Measurements from ENCODE around the gene IL1RAPL1.

Gene IL1RAPL1

DNA sequence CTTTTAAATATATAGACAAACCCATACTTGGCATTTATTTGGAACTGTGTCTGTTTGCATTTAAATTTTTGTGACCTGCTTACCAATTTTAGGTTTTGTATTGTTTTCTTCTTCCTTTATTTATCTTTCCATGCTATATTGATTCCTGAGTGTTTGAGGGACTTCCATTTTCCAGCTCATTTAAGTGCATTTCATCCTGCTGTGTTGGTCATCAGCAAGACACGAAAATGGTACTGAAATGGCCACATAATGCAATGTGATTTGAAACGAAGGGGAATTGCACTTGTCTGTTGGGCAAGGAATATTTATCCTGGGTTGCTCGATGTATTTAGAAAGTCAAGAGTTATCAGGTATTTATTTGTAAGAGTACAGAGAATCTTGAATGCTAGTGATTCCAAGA is 1103.8 kb downstream of the IL1RAPL1 start:
- in situ Hi-C loops (cut with HindIII; ENCODE audit: low pct_ligation_motif_present, low sequenced_read_pairs): no loop called here
- H3K4me3 ChIP-seq (ENCODE audit: low read depth, low read length): no peak overlapping the region
- no peaks in the 10 kb centered on the region for H3K36me3 ChIP-seq (replicated peaks)
- no peak overlapping the region for H3K27ac ChIP-seq
- no peaks in the 10 kb centered on the region for H3K27me3 ChIP-seq (replicated peaks)
- DNase-seq: no peak
- TF ChIP-seq, protein P1, sequence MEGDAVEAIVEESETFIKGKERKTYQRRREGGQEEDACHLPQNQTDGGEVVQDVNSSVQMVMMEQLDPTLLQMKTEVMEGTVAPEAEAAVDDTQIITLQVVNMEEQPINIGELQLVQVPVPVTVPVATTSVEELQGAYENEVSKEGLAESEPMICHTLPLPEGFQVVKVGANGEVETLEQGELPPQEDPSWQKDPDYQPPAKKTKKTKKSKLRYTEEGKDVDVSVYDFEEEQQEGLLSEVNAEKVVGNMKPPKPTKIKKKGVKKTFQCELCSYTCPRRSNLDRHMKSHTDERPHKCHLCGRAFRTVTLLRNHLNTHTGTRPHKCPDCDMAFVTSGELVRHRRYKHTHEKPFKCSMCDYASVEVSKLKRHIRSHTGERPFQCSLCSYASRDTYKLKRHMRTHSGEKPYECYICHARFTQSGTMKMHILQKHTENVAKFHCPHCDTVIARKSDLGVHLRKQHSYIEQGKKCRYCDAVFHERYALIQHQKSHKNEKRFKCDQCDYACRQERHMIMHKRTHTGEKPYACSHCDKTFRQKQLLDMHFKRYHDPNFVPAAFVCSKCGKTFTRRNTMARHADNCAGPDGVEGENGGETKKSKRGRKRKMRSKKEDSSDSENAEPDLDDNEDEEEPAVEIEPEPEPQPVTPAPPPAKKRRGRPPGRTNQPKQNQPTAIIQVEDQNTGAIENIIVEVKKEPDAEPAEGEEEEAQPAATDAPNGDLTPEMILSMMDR (IDR thresholded peaks at IDR 0.05; ENCODE audit: low read depth, low read length, missing control alignments): no peak

DNA sequence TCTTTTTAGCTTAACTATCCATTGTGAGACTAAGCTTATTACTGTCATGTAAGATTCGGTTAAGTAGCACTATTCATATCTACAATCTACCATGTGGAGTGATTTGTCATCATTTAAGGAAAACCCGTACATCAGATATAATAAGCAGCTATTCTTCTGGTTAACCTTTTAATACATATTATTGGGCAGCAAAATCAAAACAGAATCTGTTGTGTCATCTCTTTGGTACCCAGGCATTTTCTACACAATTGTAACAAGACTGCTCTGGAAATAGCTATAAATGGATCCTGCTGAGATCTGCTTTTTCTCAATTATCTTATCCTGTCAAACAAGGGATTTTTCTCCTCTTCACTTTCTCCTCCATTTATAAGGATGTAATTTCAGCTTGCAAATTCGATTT is 1106.7 kb downstream of the IL1RAPL1 start:
- no peaks in the 10 kb centered on the region for H3K27me3 ChIP-seq (replicated peaks)
- H3K27ac ChIP-seq: no peak overlapping the region
- no peaks in the 10 kb centered on the region for H3K36me3 ChIP-seq (replicated peaks)
- no peak overlapping the region for H3K4me3 ChIP-seq (ENCODE audit: low read depth, low read length)
- in situ Hi-C loops (cut with HindIII; ENCODE audit: low pct_ligation_motif_present, low sequenced_read_pairs): no loop called here
- TF ChIP-seq, protein P1 (IDR thresholded peaks at IDR 0.05; ENCODE audit: low read depth, low read length, missing control alignments): no peak
- no peak for DNase-seq

DNA sequence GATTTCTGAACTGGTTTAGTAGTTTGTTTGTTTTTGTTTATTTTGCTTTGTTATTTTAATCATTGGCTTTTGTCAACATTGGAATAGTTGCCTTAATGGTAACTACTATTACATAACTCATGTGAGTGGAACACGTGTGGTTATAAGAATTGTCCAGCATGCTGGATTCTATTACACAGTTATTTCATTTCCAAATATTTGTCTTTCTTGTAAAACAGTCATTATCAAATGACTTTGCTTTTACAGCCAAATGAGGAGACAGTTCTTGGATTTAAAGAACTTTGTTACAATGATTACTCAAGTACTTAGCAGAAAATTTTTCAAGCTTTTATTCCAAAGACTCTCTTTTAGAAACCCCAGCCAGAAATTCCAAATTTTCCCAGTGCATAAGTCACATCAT is 1112.0 kb downstream of the IL1RAPL1 start:
- in situ Hi-C loops (cut with HindIII; ENCODE audit: low pct_ligation_motif_present, low sequenced_read_pairs): no loop called here
- TF ChIP-seq, protein P1 (IDR thresholded peaks at IDR 0.05; ENCODE audit: low read depth, low read length, missing control alignments): no peak
- Histone ChIP-seq H3K4me3 (ENCODE audit: low read depth, low read length) (no peak overlapping the region), H3K27me3 (replicated peaks) (no peaks in the 10 kb centered on the region), H3K27ac (no peak overlapping the region), H3K36me3 (replicated peaks) (no peaks in the 10 kb centered on the region)
- DNase-seq: no peak

DNA sequence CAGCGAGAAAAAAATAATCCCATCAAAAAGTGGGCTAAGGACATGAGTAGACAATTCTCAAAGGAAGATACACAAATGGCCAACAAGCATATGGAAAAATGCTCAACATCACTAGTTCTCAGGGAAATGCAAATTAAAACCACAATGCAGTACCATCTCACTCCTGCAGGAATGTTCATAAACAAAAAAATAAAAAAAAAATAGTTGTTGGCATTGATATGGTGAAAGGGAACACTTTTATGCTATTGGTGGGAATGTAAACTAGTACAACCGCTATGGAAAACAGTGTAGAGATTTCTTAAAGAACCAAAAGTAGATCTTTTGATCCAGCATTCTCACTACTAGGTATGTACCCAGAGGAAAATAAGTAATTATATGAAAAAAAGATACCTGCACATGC is 1119.8 kb downstream of the IL1RAPL1 start:
- no peak for DNase-seq
- Histone ChIP-seq H3K36me3 (replicated peaks) (no peaks in the 10 kb centered on the region), H3K27me3 (replicated peaks) (no peaks in the 10 kb centered on the region), H3K27ac (no peak overlapping the region), H3K4me3 (ENCODE audit: low read depth, low read length) (no peak overlapping the region)
- in situ Hi-C loops (cut with HindIII; ENCODE audit: low pct_ligation_motif_present, low sequenced_read_pairs): no loop called here
- TF ChIP-seq, protein P1 (IDR thresholded peaks at IDR 0.05; ENCODE audit: low read depth, low read length, missing control alignments): no peak

DNA sequence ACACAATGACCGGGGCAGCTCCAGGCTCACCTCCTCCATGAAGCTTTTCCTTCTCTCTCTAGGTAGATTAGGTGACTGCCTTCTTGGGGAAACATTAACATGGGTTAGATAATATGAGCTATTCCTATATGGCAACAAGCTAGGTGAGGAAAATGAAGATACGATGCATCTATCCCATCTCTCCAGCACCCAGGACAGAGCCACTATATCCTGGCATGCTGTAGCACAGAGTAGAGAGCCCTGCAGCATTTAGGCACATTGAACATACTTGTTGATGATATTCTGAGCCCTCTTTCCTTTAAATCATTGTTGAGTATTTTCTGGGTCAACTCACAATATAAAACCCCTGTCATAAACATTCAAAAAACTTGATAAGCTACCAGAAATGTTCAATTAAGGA is 1133.9 kb downstream of the IL1RAPL1 start:
- no peaks in the 10 kb centered on the region for H3K27me3 ChIP-seq (replicated peaks)
- no peaks in the 10 kb centered on the region for H3K36me3 ChIP-seq (replicated peaks)
- DNase-seq: no peak
- H3K4me3 ChIP-seq (ENCODE audit: low read depth, low read length): no peak overlapping the region
- H3K27ac ChIP-seq: no peak overlapping the region
- TF ChIP-seq, protein P1 (IDR thresholded peaks at IDR 0.05; ENCODE audit: low read depth, low read length, missing control alignments): no peak
- in situ Hi-C loops (cut with HindIII; ENCODE audit: low pct_ligation_motif_present, low sequenced_read_pairs): no loop called here

DNA sequence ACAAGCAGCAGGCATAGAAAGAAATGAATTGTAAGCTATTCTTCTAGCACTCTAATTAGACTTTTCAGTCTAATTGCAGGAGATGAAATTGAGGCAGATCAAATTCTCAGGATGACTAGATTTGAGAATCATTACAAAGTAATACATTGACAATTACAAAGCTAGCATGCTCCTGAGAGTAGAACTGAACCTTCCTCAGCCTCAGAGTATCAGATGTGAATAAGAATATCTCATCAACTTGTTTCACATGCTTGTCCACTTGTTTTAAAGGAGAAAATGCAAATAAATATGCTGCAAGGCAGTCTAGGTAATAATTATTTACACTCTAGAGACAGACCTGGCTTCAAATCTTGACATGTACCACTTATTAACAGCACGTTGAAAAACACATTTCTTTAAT is 1137.1 kb downstream of the IL1RAPL1 start:
- Histone ChIP-seq H3K36me3 (replicated peaks) (no peaks in the 10 kb centered on the region), H3K4me3 (ENCODE audit: low read depth, low read length) (no peak overlapping the region), H3K27ac (no peak overlapping the region), H3K27me3 (replicated peaks) (no peaks in the 10 kb centered on the region)
- DNase-seq: no peak
- TF ChIP-seq, protein P1 (IDR thresholded peaks at IDR 0.05; ENCODE audit: low read depth, low read length, missing control alignments): no peak
- in situ Hi-C loops (cut with HindIII; ENCODE audit: low pct_ligation_motif_present, low sequenced_read_pairs): no loop called here

All from brain microvascular endothelial cell (primary cell).